MM.1S (cell line): ENCODE data around the gene LRP5.

Experiments used
- DNase-seq: peaks from one replicate; pipeline ENCODE4 v3.0.0-alpha.2; 2015
- H2AFZ ChIP-seq: fragments of 300-600 bp; sonication (generic); 2 replicates; pipeline ENCODE4 v1.6.0; 2016; ENCODE audit warnings: antibody characterized with exemption, low read length
- H3F3A ChIP-seq: fragments of 300-600 bp; sonication (generic); 2 replicates; pipeline ENCODE4 v1.6.1; 2016; ENCODE audit warnings: mild to moderate bottlenecking, antibody characterized with exemption, low read length, moderate library complexity, mixed read lengths; ENCODE audit not compliant: insufficient read depth
- H3K27ac ChIP-seq: fragments of 300-600 bp; sonication (generic); 2 replicates; pipeline ENCODE4 v1.5.1; 2016; ENCODE audit warnings: mild to moderate bottlenecking, low read length
- H3K27me3 ChIP-seq: fragments of 300-600 bp; sonication (generic); replicated peaks from 2 replicates; pipeline ENCODE4 v1.6.0; 2016; ENCODE audit warnings: low read length; ENCODE audit not compliant: insufficient read depth
- H3K36me3 ChIP-seq: fragments of 300-600 bp; sonication (generic); replicated peaks from 2 replicates; pipeline ENCODE4 v1.6.1; 2016; ENCODE audit warnings: mild to moderate bottlenecking, low read length, mixed read lengths; ENCODE audit not compliant: insufficient read depth
- H3K4me1 ChIP-seq: fragments of 300-600 bp; sonication (generic); 2 replicates; pipeline ENCODE4 v1.6.1; 2016; ENCODE audit warnings: low read length, mixed read lengths
- H3K4me2 ChIP-seq: fragments of 300-600 bp; sonication (generic); 2 replicates; pipeline ENCODE4 v1.6.0; 2016; ENCODE audit warnings: low read depth, low read length
- H3K4me3 ChIP-seq: fragments of 300-600 bp; sonication (generic); 2 replicates; pipeline ENCODE4 v1.5.1; 2016; ENCODE audit warnings: low read length, mixed read lengths
- H3K79me2 ChIP-seq: fragments of 300-600 bp; sonication (generic); 2 replicates; pipeline ENCODE4 v1.6.1; 2016; ENCODE audit warnings: mixed run types, low read length, mixed read lengths
- H3K9ac ChIP-seq: fragments of 300-600 bp; sonication (generic); 2 replicates; pipeline ENCODE4 v1.6.1; 2016; ENCODE audit warnings: low read length, mixed read lengths
- H3K9me2 ChIP-seq: fragments of 300-600 bp; sonication (generic); replicated peaks from 2 replicates; pipeline ENCODE4 v1.6.1; 2016; ENCODE audit warnings: mild to moderate bottlenecking, low read length, mixed read lengths; ENCODE audit not compliant: insufficient read depth
- H3K9me3 ChIP-seq: fragments of 300-600 bp; sonication (generic); replicated peaks from 2 replicates; pipeline ENCODE4 v1.6.1; 2016; ENCODE audit warnings: mild to moderate bottlenecking, low read length, mixed read lengths; ENCODE audit not compliant: insufficient read depth
- H4K20me1 ChIP-seq: fragments of 300-600 bp; sonication (generic); 2 replicates; pipeline ENCODE4 v1.6.1; 2016; ENCODE audit warnings: mild to moderate bottlenecking, low read length, moderate library complexity, mixed read lengths; ENCODE audit not compliant: insufficient read depth
- CTCF ChIP-seq: fragments of 300-600 bp; sonication (generic); IDR thresholded peaks from 2 replicates; pipeline ENCODE4 v1.5.1; 2016; ENCODE audit warnings: antibody characterized with exemption, low read length, mixed read lengths
- EZH2 ChIP-seq: fragments of 300-600 bp; sonication (generic); optimal IDR thresholded peaks from 2 replicates; pipeline ENCODE3; 2017; ENCODE audit warnings: low read depth, mild to moderate bottlenecking, antibody characterized with exemption, low read length, mixed read lengths
- EZH2phosphoT487 ChIP-seq: fragments of 300-600 bp; sonication (generic); IDR thresholded peaks from 2 replicates; pipeline ENCODE4 v1.6.1; 2018; ENCODE audit warnings: antibody characterized with exemption, low read length

The LRP5 gene

GRCh38 chr11:68333173-68333572 lies 20.8 kb downstream of the LRP5 start:
- Histone ChIP-seq H3K9me2 (no peaks in the 10 kb centered on the region), H3K79me2 (no peaks in the 10 kb centered on the region), H4K20me1 (no peaks in the 10 kb centered on the region), H3K27me3 (no peaks in the 10 kb centered on the region), H3F3A (no peaks in the 10 kb centered on the region), H3K9ac (no peak overlapping the region), H3K4me3 (no peak overlapping the region), H3K4me2 (no peak overlapping the region), H2AFZ (no peak overlapping the region), H3K27ac (no peak overlapping the region), H3K9me3 (no peaks in the 10 kb centered on the region), H3K4me1 (no peaks in the 10 kb centered on the region), H3K36me3 (no peaks in the 10 kb centered on the region)
- no peak for DNase-seq
- TF ChIP-seq EZH2phosphoT487 = no peak
- no peak for TF ChIP-seq EZH2
- no peak for TF ChIP-seq CTCF

GRCh38 chr11:68334923-68335322 lies 22.5 kb downstream of the LRP5 start:
- no peak overlapping the region for H2AFZ ChIP-seq
- H3F3A ChIP-seq = no peaks in the 10 kb centered on the region
- H3K9ac ChIP-seq = no peak overlapping the region
- no peak for TF ChIP-seq EZH2
- no peak for TF ChIP-seq EZH2phosphoT487
- TF ChIP-seq CTCF = no peak
- no peak for DNase-seq
- H3K27ac ChIP-seq = no peak overlapping the region
- no peaks in the 10 kb centered on the region for H4K20me1 ChIP-seq
- no peak overlapping the region for H3K4me2 ChIP-seq
- H3K27me3 ChIP-seq = no peaks in the 10 kb centered on the region
- H3K4me1 ChIP-seq = no peaks in the 10 kb centered on the region
- no peaks in the 10 kb centered on the region for H3K79me2 ChIP-seq
- no peaks in the 10 kb centered on the region for H3K9me3 ChIP-seq
- H3K36me3 ChIP-seq = no peaks in the 10 kb centered on the region
- no peaks in the 10 kb centered on the region for H3K9me2 ChIP-seq
- no peak overlapping the region for H3K4me3 ChIP-seq

- no peaks in the 10 kb centered on the region for H4K20me1 ChIP-seq
- no peaks in the 10 kb centered on the region for H3K27me3 ChIP-seq
- no peak overlapping the region for H3K9ac ChIP-seq
- H3K79me2 ChIP-seq = no peaks in the 10 kb centered on the region
- no peaks in the 10 kb centered on the region for H3F3A ChIP-seq
- H3K9me3 ChIP-seq = no peaks in the 10 kb centered on the region
- H3K4me1 ChIP-seq = no peaks in the 10 kb centered on the region
- H2AFZ ChIP-seq = no peak overlapping the region
- no peak for DNase-seq
- H3K27ac ChIP-seq = no peak overlapping the region
- H3K4me3 ChIP-seq = no peak overlapping the region
- no peaks in the 10 kb centered on the region for H3K9me2 ChIP-seq
- H3K36me3 ChIP-seq = no peaks in the 10 kb centered on the region
- TF ChIP-seq CTCF = no peak
- TF ChIP-seq EZH2phosphoT487 = no peak
- no peak for TF ChIP-seq EZH2
- H3K4me2 ChIP-seq = no peak overlapping the region
Observed at GRCh38 chr11:68335683-68336082, 23.3 kb downstream of the LRP5 start.
